HL-60 (cell line): ENCODE measurements around the gene MAD1L1.
"Not testable (repeated sequence)": the region's sequence is repeated elsewhere in the genome, so short reads cannot be mapped to it uniquely, and the experiment has no call there.

Source experiments
- CTCF ChIP-seq: IDR thresholded peaks from one replicate; pipeline ENCODE4 v1.5.1; 2011; ENCODE audit warnings: low read length, control low read depth, inconsistent platforms; ENCODE audit not compliant: insufficient read depth
- POLR2AphosphoS5 ChIP-seq: IDR thresholded peaks from 2 replicates; pipeline ENCODE4 v1.6.1; 2012; ENCODE audit warnings: low read depth
- REST ChIP-seq: IDR thresholded peaks from 2 replicates; pipeline ENCODE4 v1.6.1; 2012; ENCODE audit warnings: low read depth; ENCODE audit not compliant: insufficient replicate concordance

- not testable (repeated sequence) for TF ChIP-seq CTCF, REST, POLR2AphosphoS5
These were observed 401.3 kb downstream of the MAD1L1 start for GRCh38 chr7:1831471-1831870.
